Measurements from ENCODE around the gene C2orf80. TPM values are rescaled to one million over a fixed set of nuclear protein-coding genes. Genes with fewer than 3 reads are reported as not detected.

Gene C2orf80
- polyA plus RNA-seq, 1 donor, result 0.84 TPM

- H3K9me3 ChIP-seq (ENCODE audit: control insufficient read depth, low read depth, low read length), result no peaks in the 10 kb centered on the region
- no peaks in the 10 kb centered on the region for H3K36me3 ChIP-seq (ENCODE audit: control insufficient read depth, insufficient read depth, low read length)
- no peak overlapping the region for H3K4me3 ChIP-seq (ENCODE audit: low read length)
- no peaks in the 10 kb centered on the region for H3K27me3 ChIP-seq (ENCODE audit: control insufficient read depth, insufficient read depth, low read length)
- no peaks in the 10 kb centered on the region for H3K4me1 ChIP-seq (ENCODE audit: control insufficient read depth, insufficient read depth, low read length)
- DNase-seq, result no peak
- no peak overlapping the region for H3K27ac ChIP-seq (ENCODE audit: low read length)
- WGBS (ENCODE audit: insufficient coverage, low lambda C conversion rate), result 80% methylated on average over 1 of the region's 9 CpGs
Observed at GRCh38 chr2:208208335-208209085, 18.7 kb upstream of the C2orf80 start.

GRCh38 chr2:208207769-208208168, 17.9 kb upstream of the C2orf80 start:
- Histone ChIP-seq H3K4me1 (ENCODE audit: control insufficient read depth, insufficient read depth, low read length) (no peaks in the 10 kb centered on the region), H3K36me3 (ENCODE audit: control insufficient read depth, insufficient read depth, low read length) (no peaks in the 10 kb centered on the region), H3K27me3 (ENCODE audit: control insufficient read depth, insufficient read depth, low read length) (no peaks in the 10 kb centered on the region), H3K27ac (ENCODE audit: low read length) (no peak overlapping the region), H3K4me3 (ENCODE audit: low read length) (no peak overlapping the region), H3K9me3 (ENCODE audit: control insufficient read depth, low read depth, low read length) (no peaks in the 10 kb centered on the region)
- no peak for DNase-seq
- WGBS (ENCODE audit: insufficient coverage, low lambda C conversion rate), result no CpG with 5 or more reads among the region's 3 CpGs

- no peak for DNase-seq
- WGBS (ENCODE audit: insufficient coverage, low lambda C conversion rate), result 72% methylated on average over 2 of the region's 5 CpGs
- Histone ChIP-seq H3K27me3 (ENCODE audit: control insufficient read depth, insufficient read depth, low read length) (no peaks in the 10 kb centered on the region), H3K27ac (ENCODE audit: low read length) (no peak overlapping the region), H3K36me3 (ENCODE audit: control insufficient read depth, insufficient read depth, low read length) (no peaks in the 10 kb centered on the region), H3K9me3 (ENCODE audit: control insufficient read depth, low read depth, low read length) (no peaks in the 10 kb centered on the region), H3K4me3 (ENCODE audit: low read length) (no peak overlapping the region), H3K4me1 (ENCODE audit: control insufficient read depth, insufficient read depth, low read length) (no peaks in the 10 kb centered on the region)
Observed at GRCh38 chr2:208204166-208204565, 14.3 kb upstream of the C2orf80 start.

GRCh38 chr2:208195531-208195930, 5.7 kb upstream of the C2orf80 start:
- Histone ChIP-seq H3K4me3 (ENCODE audit: low read length) (no peak overlapping the region), H3K4me1 (ENCODE audit: control insufficient read depth, insufficient read depth, low read length) (no peaks in the 10 kb centered on the region), H3K9me3 (ENCODE audit: control insufficient read depth, low read depth, low read length) (no peaks in the 10 kb centered on the region), H3K27ac (ENCODE audit: low read length) (no peak overlapping the region), H3K27me3 (ENCODE audit: control insufficient read depth, insufficient read depth, low read length) (no peaks in the 10 kb centered on the region), H3K36me3 (ENCODE audit: control insufficient read depth, insufficient read depth, low read length) (no peaks in the 10 kb centered on the region)
- no peak for DNase-seq
- 70% methylated on average over 2 of the region's 3 CpGs for WGBS (ENCODE audit: insufficient coverage, low lambda C conversion rate)

- no peaks in the 10 kb centered on the region for H3K4me1 ChIP-seq (ENCODE audit: control insufficient read depth, insufficient read depth, low read length)
- WGBS (ENCODE audit: insufficient coverage, low lambda C conversion rate), result 100% methylated on average over 2 of the region's 8 CpGs
- no peaks in the 10 kb centered on the region for H3K9me3 ChIP-seq (ENCODE audit: control insufficient read depth, low read depth, low read length)
- no peak for DNase-seq
- H3K27me3 ChIP-seq (ENCODE audit: control insufficient read depth, insufficient read depth, low read length), result no peaks in the 10 kb centered on the region
- no peaks in the 10 kb centered on the region for H3K36me3 ChIP-seq (ENCODE audit: control insufficient read depth, insufficient read depth, low read length)
- H3K27ac ChIP-seq (ENCODE audit: low read length), result no peak overlapping the region
- no peak overlapping the region for H3K4me3 ChIP-seq (ENCODE audit: low read length)
Observed at GRCh38 chr2:208192611-208193236, 2.9 kb upstream of the C2orf80 start.

GRCh38 chr2:208189069-208189809, 591 bp downstream of the C2orf80 start:
- Histone ChIP-seq H3K4me3 (ENCODE audit: low read length) (no peak overlapping the region), H3K4me1 (ENCODE audit: control insufficient read depth, insufficient read depth, low read length) (no peaks in the 10 kb centered on the region), H3K27me3 (ENCODE audit: control insufficient read depth, insufficient read depth, low read length) (no peaks in the 10 kb centered on the region), H3K27ac (ENCODE audit: low read length) (no peak overlapping the region), H3K36me3 (ENCODE audit: control insufficient read depth, insufficient read depth, low read length) (no peaks in the 10 kb centered on the region), H3K9me3 (ENCODE audit: control insufficient read depth, low read depth, low read length) (no peaks in the 10 kb centered on the region)
- no peak for DNase-seq
- WGBS (ENCODE audit: insufficient coverage, low lambda C conversion rate), result no CpG with 5 or more reads among the region's 5 CpGs

GRCh38 chr2:208186893-208187292, 2.9 kb downstream of the C2orf80 start:
- no peak for DNase-seq
- Histone ChIP-seq H3K36me3 (ENCODE audit: control insufficient read depth, insufficient read depth, low read length) (no peaks in the 10 kb centered on the region), H3K27ac (ENCODE audit: low read length) (no peak overlapping the region), H3K9me3 (ENCODE audit: control insufficient read depth, low read depth, low read length) (no peaks in the 10 kb centered on the region), H3K27me3 (ENCODE audit: control insufficient read depth, insufficient read depth, low read length) (peaks cover 4% of the 10 kb centered on the region), H3K4me3 (ENCODE audit: low read length) (no peak overlapping the region), H3K4me1 (ENCODE audit: control insufficient read depth, insufficient read depth, low read length) (no peaks in the 10 kb centered on the region)
- 100% methylated on average over 1 of the region's 2 CpGs for WGBS (ENCODE audit: insufficient coverage, low lambda C conversion rate)

- no peak for DNase-seq
- Histone ChIP-seq H3K4me3 (ENCODE audit: low read length) (no peak overlapping the region), H3K9me3 (ENCODE audit: control insufficient read depth, low read depth, low read length) (no peaks in the 10 kb centered on the region), H3K36me3 (ENCODE audit: control insufficient read depth, insufficient read depth, low read length) (no peaks in the 10 kb centered on the region), H3K4me1 (ENCODE audit: control insufficient read depth, insufficient read depth, low read length) (no peaks in the 10 kb centered on the region), H3K27ac (ENCODE audit: low read length) (no peak overlapping the region), H3K27me3 (ENCODE audit: control insufficient read depth, insufficient read depth, low read length) (peaks cover 4% of the 10 kb centered on the region)
- no CpG with 5 or more reads among the region's 5 CpGs for WGBS (ENCODE audit: insufficient coverage, low lambda C conversion rate)
Observed at GRCh38 chr2:208186465-208186864, 3.4 kb downstream of the C2orf80 start.

- no peak overlapping the region for H3K27ac ChIP-seq (ENCODE audit: low read length)
- 81% methylated on average over 3 of the region's 12 CpGs for WGBS (ENCODE audit: insufficient coverage, low lambda C conversion rate)
- H3K4me3 ChIP-seq (ENCODE audit: low read length), result no peak overlapping the region
- H3K36me3 ChIP-seq (ENCODE audit: control insufficient read depth, insufficient read depth, low read length), result no peaks in the 10 kb centered on the region
- no peaks in the 10 kb centered on the region for H3K9me3 ChIP-seq (ENCODE audit: control insufficient read depth, low read depth, low read length)
- peaks cover 4% of the 10 kb centered on the region for H3K27me3 ChIP-seq (ENCODE audit: control insufficient read depth, insufficient read depth, low read length)
- H3K4me1 ChIP-seq (ENCODE audit: control insufficient read depth, insufficient read depth, low read length), result peaks cover 6% of the 10 kb centered on the region
- no peak for DNase-seq
Observed at GRCh38 chr2:208183972-208184705, 5.7 kb downstream of the C2orf80 start.

GRCh38 chr2:208183526-208183925, 6.3 kb downstream of the C2orf80 start:
- Histone ChIP-seq H3K27me3 (ENCODE audit: control insufficient read depth, insufficient read depth, low read length) (peaks cover 4% of the 10 kb centered on the region), H3K9me3 (ENCODE audit: control insufficient read depth, low read depth, low read length) (no peaks in the 10 kb centered on the region), H3K4me1 (ENCODE audit: control insufficient read depth, insufficient read depth, low read length) (peaks cover 8% of the 10 kb centered on the region), H3K4me3 (ENCODE audit: low read length) (no peak overlapping the region), H3K27ac (ENCODE audit: low read length) (no peak overlapping the region), H3K36me3 (ENCODE audit: control insufficient read depth, insufficient read depth, low read length) (no peaks in the 10 kb centered on the region)
- no peak for DNase-seq
- WGBS (ENCODE audit: insufficient coverage, low lambda C conversion rate), result 57% methylated on average over 3 of the region's 7 CpGs
